K562 (cell line): ENCODE measurements around the gene PGA3. TPM values are rescaled to one million over a fixed set of nuclear protein-coding genes. Genes with fewer than 3 reads are reported as not detected.

Experiments used
- ATAC-seq: fragments of 200-7000 bp; cut with Tn5 transposase; 3 replicates; pipeline ENCODE4 v1.9.1; 2020; ENCODE audit warnings: moderate library complexity
- BruUV-seq: library from RNA; stranded (reverse); fragments of 400-500 nt; replicated peaks from 2 replicates; lab custom pipeline; 2021; lab: Mats Ljungman, UMichigan
- CTCF ChIA-PET: fragments of 300-600 bp; formaldehyde crosslinking; extraction: SDS; loops from one replicate; lab custom pipeline; 2021; ENCODE audit warnings: low intra/inter-chr PET ratio; lab: Yijun Ruan, JAX
- POLR2A ChIA-PET: fragments of 300-600, 350-650 bp; sonication (Branson Sonifier 250); formaldehyde crosslinking; extraction: SDS; loops from one replicate; lab custom pipeline; 2021; ENCODE audit warnings: antibody characterized with exemption, inconsistent platforms; lab: Yijun Ruan, JAX
- DNase-seq, 4 experiments: peaks; one replicate each; pipeline versions ENCODE4 v3.0.0 to v3.0.0-alpha.2; 2011 to 2018; ENCODE audit warnings: low spot score in 3 of 4, mixed read lengths in 3 of 4; ENCODE audit errors: extremely low read depth in 1 of 4
- FAIRE-seq: peaks from 2 replicates; lab custom pipeline; 2011; peaks lifted over from hg19 to GRCh38; lab: Jason Lieb, UNC
- H2AFZ ChIP-seq: 2 replicates; pipeline ENCODE4 v1.6.0; 2011; ENCODE audit warnings: low read depth, low read length, control low read depth, inconsistent platforms
- H3K27ac ChIP-seq: fragments of 200-600 bp; 3 replicates; pipeline ENCODE4 v1.8.0; 2011; ENCODE audit warnings: low read depth, mild to moderate bottlenecking, control low read depth, inconsistent platforms, low read length, moderate library complexity, mixed read lengths; ENCODE audit errors: extremely low read depth
- H3K27me3 ChIP-seq, 2 experiments: fragments of 300-600 bp in 1 of 2; 2 replicates in 1 of 2; 3 replicates in 1 of 2; pipeline versions ENCODE4 v1.6.0 to v1.8.0; 2011; ENCODE audit warnings: inconsistent platforms in 2 of 2, low read length in 2 of 2, mild to moderate bottlenecking in 1 of 2, mixed read lengths in 1 of 2, moderate library complexity in 1 of 2; ENCODE audit not compliant: control insufficient read depth in 2 of 2, insufficient read depth in 2 of 2
- H3K36me3 ChIP-seq: fragments of 300-600 bp; 3 replicates; pipeline ENCODE4 v1.8.0; 2011; ENCODE audit warnings: mild to moderate bottlenecking, low read length, inconsistent platforms; ENCODE audit not compliant: control insufficient read depth, insufficient read depth
- H3K4me1 ChIP-seq, 2 experiments: fragments of 200-600 bp in 1 of 2; replicated peaks in 1 of 2; 2 replicates in 1 of 2; 3 replicates in 1 of 2; pipeline versions ENCODE4 v1.5.1 to v1.8.0; 2011; ENCODE audit warnings: inconsistent platforms in 2 of 2, low read length in 2 of 2, mild to moderate bottlenecking in 1 of 2, mixed read lengths in 1 of 2, moderate library complexity in 1 of 2; ENCODE audit not compliant: control insufficient read depth in 2 of 2, insufficient read depth in 2 of 2
- H3K4me2 ChIP-seq: 2 replicates; pipeline ENCODE4 v1.6.1; 2011; ENCODE audit warnings: low read length, control low read depth, inconsistent platforms, mixed read lengths; ENCODE audit not compliant: insufficient read depth
- H3K4me3 ChIP-seq: fragments of 200-600 bp; sonication (generic), shearing (Covaris generic); 2 replicates; pipeline ENCODE4 v1.5.1; 2016; ENCODE audit warnings: control low read depth, inconsistent platforms
- H3K79me2 ChIP-seq: fragments of 200-600 bp; 3 replicates; pipeline ENCODE4 v1.8.0; 2011; ENCODE audit warnings: low read length, inconsistent platforms; ENCODE audit not compliant: control insufficient read depth, insufficient read depth
- H3K9ac ChIP-seq, 2 experiments: 2 replicates each; pipeline versions ENCODE4 v1.6.0 to v1.6.1; 2011; ENCODE audit warnings: low read depth in 2 of 2, low read length in 2 of 2, control low read depth in 1 of 2, inconsistent platforms in 1 of 2, mild to moderate bottlenecking in 1 of 2, mixed read lengths in 1 of 2; ENCODE audit not compliant: insufficient read depth in 1 of 2
- H3K9me1 ChIP-seq: one replicate; pipeline ENCODE4 v1.6.0; 2011; ENCODE audit warnings: inconsistent platforms, mild to moderate bottlenecking, low read length, moderate library complexity; ENCODE audit not compliant: control insufficient read depth, insufficient read depth
- H3K9me3 ChIP-seq: replicated peaks from 2 replicates; pipeline ENCODE4 v1.5.1; 2011; ENCODE audit warnings: low read depth, low read length, inconsistent platforms; ENCODE audit not compliant: control insufficient read depth, insufficient read depth
- H4K20me1 ChIP-seq: replicated peaks from 2 replicates; pipeline ENCODE4 v1.6.1; 2011; ENCODE audit warnings: low read length, inconsistent platforms, mixed read lengths; ENCODE audit not compliant: control insufficient read depth, insufficient read depth
- ZBTB33 ChIP-seq: sonication (generic); formaldehyde crosslinking; IDR thresholded peaks from 2 replicates; pipeline ENCODE4 v1.8.1; 2023; ENCODE audit warnings: mild to moderate bottlenecking, missing genetic modification reagents
- ZFP36 ChIP-seq: fragments of 150-350 bp; IDR thresholded peaks from 2 replicates; pipeline ENCODE4 v1.6.1; 2018; ENCODE audit warnings: low read length, low read depth; ENCODE audit not compliant: partially characterized antibody
- WGBS: fragments of 100-300 bp; shearing (Covaris generic); methylation state at CpG from one replicate; pipeline ENCODE4 v1.1.6; 2016; ENCODE audit warnings: low coverage, mixed read lengths; ENCODE audit not compliant: insufficient coverage; ENCODE audit errors: missing lambda C conversion rate; 5-methylcytosine and 5-hydroxymethylcytosine counted together
- in situ Hi-C: fragments of 300-500 bp; cut with MboI; formaldehyde crosslinking; loops from 4 replicates; pipeline ENCODE4 v1.15.0; 2018; ENCODE audit warnings: inconsistent platforms, mixed read lengths
- intact Hi-C: fragments of 100-400 bp; cut with micrococcal nuclease; formaldehyde crosslinking; loops from 2 replicates; pipeline ENCODE4 v1.14.2; 2022
- polyA plus RNA-seq, 8 experiments: library from polyadenylated mRNA; depleted of rRNA in 4 of 8; stranded (reverse) in 5 of 8; unstranded in 3 of 8; fragments of >200 nt; fragmentation: Nextera tagmentation in 2 of 8; fragmentation: Illumina TruSeq in 1 of 8; extraction: Ambion mirVana in 2 of 8; extraction: Trizol in 1 of 8; gene quantifications; 2 replicates each; pipeline versions ENCODE4 v1.2.1 to v1.2.3, GENCODE V29; 2011 to 2014; ENCODE audit warnings: inconsistent platforms in 1 of 8, missing spikeins in 1 of 8
- total RNA-seq, 7 experiments: library from RNA; depleted of rRNA in 6 of 7; stranded (reverse); fragments of >200 nt in 6 of 7; fragmentation: Illumina TruSeq in 2 of 7; extraction: Trizol in 2 of 7; gene quantifications; 2 replicates each; pipeline versions ENCODE4 v1.2.1 to v1.2.3, GENCODE V29; 2011 to 2021; ENCODE audit warnings: low replicate concordance in 1 of 7

PGA3 gene
- total and polyA plus RNA-seq, 9 of the 15 experiments (the other 6 are each of a cell fraction or from before 2014, with no cell fraction given), result 0.15 to 0.18 (median 0.18) TPM; not detected in 6

GRCh38 chr11:61194981-61195695 lies 8.2 kb upstream of the PGA3 start:
- Histone ChIP-seq H3K9ac (no peak overlapping the region; a peak in 1 of 4 replicates), H3K4me1 (peaks cover 0 to 4% of the 10 kb centered on the region in 2 experiments; a peak in 1 of 5 replicates), H4K20me1 (no peaks in the 10 kb centered on the region), H3K9me3 (no peaks in the 10 kb centered on the region), H3K4me3 (no peak overlapping the region), H3K79me2 (no peaks in the 10 kb centered on the region), H3K36me3 (no peaks in the 10 kb centered on the region), H3K4me2 (no peak overlapping the region), H3K27ac (no peak overlapping the region), H3K27me3 (peaks cover 25 to 43% of the 10 kb centered on the region in 2 experiments), H3K9me1 (no peaks in the 10 kb centered on the region), H2AFZ (no peak overlapping the region)
- ATAC-seq, result no peak
- TF ChIP-seq ZBTB33 (CRISPR knock-in tag), result no peak
- peak; percentile 65 for TF ChIP-seq ZFP36
- no TSS peak for BruUV-seq
- ChIA-PET POLR2A (interaction anchor here (0.6 to 0.7 kb wide), 2 partner anchors 8 to 85 kb away, joined by 3 read pairs; no protein-coding TSS in a partner anchor), CTCF (no interaction called here)
- under 1% methylated on average over 7 of the region's 7 CpGs for WGBS
- FAIRE-seq, result no peak
- in situ Hi-C loops (loop anchor here (5.0 kb wide), 1 partner anchor 42 kb away; no protein-coding TSS in a partner anchor), intact Hi-C loops (no loop called here)
- no peak for DNase-seq
